Astrocyte (in vitro differentiated cells and primary cell): ENCODE results near the gene SLC35F6. TPM values are rescaled to one million over a fixed set of nuclear protein-coding genes. Genes with fewer than 3 reads are reported as not detected.

ENCODE experiments used
- DNase-seq: peaks from one replicate; pipeline ENCODE4 v3.0.0-alpha.2; 2010; ENCODE audit warnings: low read depth
- FAIRE-seq: peaks from 2 replicates; lab custom pipeline; 2011; peaks lifted over from hg19 to GRCh38; lab: Jason Lieb, UNC
- H2AFZ ChIP-seq: 2 replicates; pipeline ENCODE4 v1.6.0; 2012; ENCODE audit warnings: low read depth, low read length, inconsistent platforms
- H3K27ac ChIP-seq: 2 replicates; pipeline ENCODE4 v1.5.1; 2011; ENCODE audit warnings: low read depth, low read length, inconsistent platforms
- H3K27me3 ChIP-seq: 2 replicates; pipeline ENCODE4 v1.6.0; 2011; ENCODE audit warnings: low read length, inconsistent platforms; ENCODE audit not compliant: insufficient read depth
- H3K36me3 ChIP-seq: 2 replicates; pipeline ENCODE4 v1.5.1; 2011; ENCODE audit warnings: low read length, inconsistent platforms; ENCODE audit not compliant: insufficient read depth
- H3K4me1 ChIP-seq: 2 replicates; pipeline ENCODE4 v1.5.1; 2011; ENCODE audit warnings: low read length, inconsistent platforms; ENCODE audit not compliant: insufficient read depth
- H3K4me2 ChIP-seq: 2 replicates; pipeline ENCODE4 v1.6.0; 2012; ENCODE audit warnings: low read length, inconsistent platforms
- H3K4me3 ChIP-seq: 2 replicates; pipeline ENCODE4 v1.5.1; 2011; ENCODE audit warnings: low read depth, mild to moderate bottlenecking, low read length, inconsistent platforms; ENCODE audit not compliant: insufficient read depth
- H3K79me2 ChIP-seq: 2 replicates; pipeline ENCODE4 v1.6.0; 2012; ENCODE audit warnings: mild to moderate bottlenecking, low read length, inconsistent platforms; ENCODE audit not compliant: insufficient read depth
- H3K9ac ChIP-seq: 2 replicates; pipeline ENCODE4 v1.6.0; 2012; ENCODE audit warnings: mild to moderate bottlenecking, low read length, inconsistent platforms
- H3K9me3 ChIP-seq: 2 replicates; pipeline ENCODE4 v1.5.1; 2012; ENCODE audit warnings: low read depth, mild to moderate bottlenecking, low read length, inconsistent platforms; ENCODE audit not compliant: insufficient read depth
- H4K20me1 ChIP-seq: 2 replicates; pipeline ENCODE4 v1.6.0; 2012; ENCODE audit warnings: low read length, inconsistent platforms; ENCODE audit not compliant: insufficient read depth
- H3K27ac Mint-ChIP-seq: one replicate; pipeline ENCODE4 v1.8.0; 2021; ENCODE audit warnings: mild to moderate bottlenecking, mixed read lengths; ENCODE audit not compliant: unreplicated experiment
- H3K27me3 Mint-ChIP-seq: one replicate; pipeline ENCODE4 v1.8.0; 2021; ENCODE audit warnings: low read depth, mixed read lengths; ENCODE audit not compliant: unreplicated experiment
- H3K36me3 Mint-ChIP-seq: one replicate; pipeline ENCODE4 v1.8.0; 2021; ENCODE audit warnings: low read depth, mixed read lengths; ENCODE audit not compliant: unreplicated experiment
- H3K4me1 Mint-ChIP-seq: one replicate; pipeline ENCODE4 v1.8.0; 2021; ENCODE audit warnings: low read depth, mixed read lengths; ENCODE audit not compliant: unreplicated experiment
- H3K4me3 Mint-ChIP-seq: one replicate; pipeline ENCODE4 v1.8.0; 2021; ENCODE audit warnings: mild to moderate bottlenecking, moderate library complexity, mixed read lengths; ENCODE audit not compliant: unreplicated experiment
- H3K9me3 Mint-ChIP-seq: one replicate; pipeline ENCODE4 v1.8.0; 2021; ENCODE audit warnings: mild to moderate bottlenecking, mixed read lengths; ENCODE audit not compliant: unreplicated experiment
- EZH2 ChIP-seq: IDR thresholded peaks from 2 replicates; pipeline ENCODE4 v1.6.1; 2012; ENCODE audit warnings: mild to moderate bottlenecking, low read length, inconsistent platforms; ENCODE audit not compliant: insufficient read depth
- total RNA-seq: library from RNA; stranded (reverse); gene quantifications from 2 replicates; pipeline ENCODE4 v1.2.1, GENCODE V29; 2021
- TF ChIP-seq, protein P1 (sequence below): IDR thresholded peaks from 2 replicates; pipeline ENCODE4 v1.5.1; 2011; ENCODE audit warnings: low read depth, mild to moderate bottlenecking, inconsistent platforms, low read length, moderate library complexity; ENCODE audit not compliant: insufficient read depth

The SLC35F6 gene
- total RNA-seq, 1 donor from 2014 or later = 41.9 TPM

DNA sequence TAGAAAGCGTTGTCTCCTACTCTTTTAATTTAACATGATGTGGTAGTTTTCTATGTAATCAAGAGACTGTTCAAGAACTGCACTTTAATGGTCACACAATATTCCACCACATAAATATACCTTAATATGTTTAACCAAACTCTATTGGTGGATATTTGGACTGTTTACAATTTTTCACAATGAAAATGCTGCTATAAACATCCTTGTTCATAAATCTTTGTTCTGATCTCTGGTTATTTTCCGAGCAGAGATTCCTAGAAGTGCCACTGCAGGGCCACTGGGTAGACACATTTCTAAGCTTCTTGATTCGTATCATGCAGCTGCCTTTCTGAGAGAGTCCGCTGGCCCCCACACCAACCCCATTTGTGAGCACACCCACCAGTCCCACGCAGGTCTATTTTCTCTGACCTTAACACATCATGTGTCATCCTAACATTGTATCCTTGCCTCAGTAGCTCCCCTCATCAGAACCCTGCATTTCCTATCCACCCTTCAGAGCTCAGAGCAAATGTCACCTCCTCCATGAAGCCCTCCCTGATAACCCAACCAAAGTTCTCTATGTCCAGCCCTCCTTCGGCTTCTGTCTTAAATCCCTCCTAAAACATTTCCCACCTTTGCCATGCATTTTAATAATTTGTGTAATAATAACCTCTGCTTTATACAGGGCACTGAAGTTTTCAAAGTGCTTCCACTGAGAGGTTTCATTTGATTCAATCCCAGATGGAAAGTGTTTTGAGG lies 45.0 kb upstream of the SLC35F6 start:
- DNase-seq (no peak), FAIRE-seq (no peak)
- peaks cover 26% of the 10 kb centered on the region for H3K4me1 ChIP-seq
- no peak overlapping the region for H3K27ac Mint-ChIP-seq
- H4K20me1 ChIP-seq = no peaks in the 10 kb centered on the region
- H3K79me2 ChIP-seq = no peaks in the 10 kb centered on the region
- H3K4me3 ChIP-seq = no peak overlapping the region
- TF ChIP-seq, protein P1, sequence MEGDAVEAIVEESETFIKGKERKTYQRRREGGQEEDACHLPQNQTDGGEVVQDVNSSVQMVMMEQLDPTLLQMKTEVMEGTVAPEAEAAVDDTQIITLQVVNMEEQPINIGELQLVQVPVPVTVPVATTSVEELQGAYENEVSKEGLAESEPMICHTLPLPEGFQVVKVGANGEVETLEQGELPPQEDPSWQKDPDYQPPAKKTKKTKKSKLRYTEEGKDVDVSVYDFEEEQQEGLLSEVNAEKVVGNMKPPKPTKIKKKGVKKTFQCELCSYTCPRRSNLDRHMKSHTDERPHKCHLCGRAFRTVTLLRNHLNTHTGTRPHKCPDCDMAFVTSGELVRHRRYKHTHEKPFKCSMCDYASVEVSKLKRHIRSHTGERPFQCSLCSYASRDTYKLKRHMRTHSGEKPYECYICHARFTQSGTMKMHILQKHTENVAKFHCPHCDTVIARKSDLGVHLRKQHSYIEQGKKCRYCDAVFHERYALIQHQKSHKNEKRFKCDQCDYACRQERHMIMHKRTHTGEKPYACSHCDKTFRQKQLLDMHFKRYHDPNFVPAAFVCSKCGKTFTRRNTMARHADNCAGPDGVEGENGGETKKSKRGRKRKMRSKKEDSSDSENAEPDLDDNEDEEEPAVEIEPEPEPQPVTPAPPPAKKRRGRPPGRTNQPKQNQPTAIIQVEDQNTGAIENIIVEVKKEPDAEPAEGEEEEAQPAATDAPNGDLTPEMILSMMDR = no peak
- TF ChIP-seq EZH2 = no peak
- no peak overlapping the region for H3K4me3 Mint-ChIP-seq
- H3K9me3 ChIP-seq = no peaks in the 10 kb centered on the region
- H2AFZ ChIP-seq = no peak overlapping the region
- no peaks in the 10 kb centered on the region for H3K36me3 ChIP-seq
- H3K27me3 Mint-ChIP-seq = peaks cover 11% of the 10 kb centered on the region
- no peaks in the 10 kb centered on the region for H3K27me3 ChIP-seq
- H3K9ac ChIP-seq = no peak overlapping the region
- no peak overlapping the region for H3K4me2 ChIP-seq
- H3K27ac ChIP-seq = no peak overlapping the region
- peaks cover under 1% of the 10 kb centered on the region for H3K4me1 Mint-ChIP-seq
- peaks cover 4% of the 10 kb centered on the region for H3K9me3 Mint-ChIP-seq
- peaks cover 4% of the 10 kb centered on the region for H3K36me3 Mint-ChIP-seq

DNA sequence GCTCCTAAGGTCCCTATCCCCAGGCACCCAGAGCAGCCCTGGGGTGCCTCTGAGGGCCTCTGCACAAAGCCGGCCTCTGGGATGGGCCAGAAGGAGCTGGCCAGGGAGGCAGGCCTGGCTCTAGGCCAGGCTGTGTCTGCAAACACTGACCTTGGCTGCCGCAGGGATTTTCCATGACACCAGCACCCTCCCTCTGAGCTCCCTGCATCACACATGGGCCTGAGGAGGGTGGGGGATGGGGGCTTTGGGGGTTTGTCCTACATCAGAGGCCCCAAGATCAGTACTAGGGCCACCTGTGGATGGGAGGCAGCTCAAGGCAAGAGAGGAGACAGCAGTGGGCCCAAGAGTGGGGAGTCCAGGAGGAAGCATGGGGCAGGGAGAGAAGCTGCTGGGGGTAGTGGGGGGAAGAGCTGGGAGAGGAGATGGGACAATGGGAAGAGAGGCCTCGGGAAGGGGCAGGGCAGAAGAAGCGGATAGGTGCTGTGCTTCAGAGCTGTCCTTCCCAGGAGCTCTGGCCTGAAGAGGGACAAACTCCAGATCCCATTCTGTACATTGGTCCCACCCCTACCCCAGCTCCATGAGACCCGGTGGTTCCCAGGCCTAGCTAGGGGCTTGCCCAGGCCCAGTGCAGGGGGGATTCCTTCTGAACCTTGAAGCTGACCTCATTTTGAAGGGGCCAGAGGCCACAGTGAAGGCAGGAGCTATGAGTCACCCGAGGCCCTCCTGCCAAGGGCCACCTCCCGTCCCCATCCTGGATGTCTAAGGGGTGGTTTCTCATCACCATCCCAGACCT lies 43.6 kb upstream of the SLC35F6 start:
- H3K36me3 Mint-ChIP-seq = peaks cover 8% of the 10 kb centered on the region
- H3K9ac ChIP-seq = peak overlapping the region; percentile 27
- no peak overlapping the region for H2AFZ ChIP-seq
- peaks cover 39% of the 10 kb centered on the region for H3K4me1 ChIP-seq
- DNase-seq (peak; percentile 74), FAIRE-seq (no peak)
- peaks cover 7% of the 10 kb centered on the region for H3K4me1 Mint-ChIP-seq
- H4K20me1 ChIP-seq = no peaks in the 10 kb centered on the region
- H3K4me3 Mint-ChIP-seq = no peak overlapping the region
- H3K9me3 Mint-ChIP-seq = peaks cover 4% of the 10 kb centered on the region
- H3K9me3 ChIP-seq = no peaks in the 10 kb centered on the region
- H3K36me3 ChIP-seq = no peaks in the 10 kb centered on the region
- H3K27me3 Mint-ChIP-seq = peaks cover 19% of the 10 kb centered on the region
- TF ChIP-seq, protein P1 = no peak
- no peak for TF ChIP-seq EZH2
- no peaks in the 10 kb centered on the region for H3K27me3 ChIP-seq
- H3K4me2 ChIP-seq = peak overlapping the region; percentile 50
- H3K27ac Mint-ChIP-seq = no peak overlapping the region
- H3K79me2 ChIP-seq = no peaks in the 10 kb centered on the region
- no peak overlapping the region for H3K27ac ChIP-seq
- H3K4me3 ChIP-seq = no peak overlapping the region
